Neural progenitor cell (in vitro differentiated cells): ENCODE results near the gene HUWE1.

Source experiments
- EZH2 ChIP-seq: fragments of 200-600 bp; sonication (generic); IDR thresholded peaks from 2 replicates; pipeline ENCODE4 v1.6.1; 2017; ENCODE audit warnings: antibody characterized with exemption, mild to moderate bottlenecking, moderate library complexity
- TF ChIP-seq, protein P1 (sequence below): fragments of 200-600 bp; sonication (generic); IDR thresholded peaks from 2 replicates; pipeline ENCODE4 v1.5.1; 2017; ENCODE audit warnings: antibody characterized with exemption, mild to moderate bottlenecking

DNA sequence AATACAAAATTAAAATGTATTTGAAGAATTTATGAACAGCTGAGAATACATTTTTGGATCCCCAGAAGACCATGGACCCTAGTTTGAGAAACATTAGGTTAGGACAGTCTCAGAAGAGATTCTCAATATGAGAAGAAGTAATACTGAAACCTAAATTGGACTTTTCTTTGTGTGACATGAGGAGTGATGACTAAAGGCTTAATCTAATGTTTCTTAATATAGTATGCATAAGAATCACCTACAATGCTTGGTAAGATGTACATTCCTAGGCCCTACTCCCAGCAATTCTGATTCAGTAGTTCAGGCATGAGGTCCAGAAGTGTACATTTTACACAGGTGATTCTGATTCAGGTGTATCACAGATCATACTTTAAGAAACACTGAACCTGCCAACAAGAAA lies 31.6 kb upstream of the HUWE1 start:
- TF ChIP-seq, protein P1, sequence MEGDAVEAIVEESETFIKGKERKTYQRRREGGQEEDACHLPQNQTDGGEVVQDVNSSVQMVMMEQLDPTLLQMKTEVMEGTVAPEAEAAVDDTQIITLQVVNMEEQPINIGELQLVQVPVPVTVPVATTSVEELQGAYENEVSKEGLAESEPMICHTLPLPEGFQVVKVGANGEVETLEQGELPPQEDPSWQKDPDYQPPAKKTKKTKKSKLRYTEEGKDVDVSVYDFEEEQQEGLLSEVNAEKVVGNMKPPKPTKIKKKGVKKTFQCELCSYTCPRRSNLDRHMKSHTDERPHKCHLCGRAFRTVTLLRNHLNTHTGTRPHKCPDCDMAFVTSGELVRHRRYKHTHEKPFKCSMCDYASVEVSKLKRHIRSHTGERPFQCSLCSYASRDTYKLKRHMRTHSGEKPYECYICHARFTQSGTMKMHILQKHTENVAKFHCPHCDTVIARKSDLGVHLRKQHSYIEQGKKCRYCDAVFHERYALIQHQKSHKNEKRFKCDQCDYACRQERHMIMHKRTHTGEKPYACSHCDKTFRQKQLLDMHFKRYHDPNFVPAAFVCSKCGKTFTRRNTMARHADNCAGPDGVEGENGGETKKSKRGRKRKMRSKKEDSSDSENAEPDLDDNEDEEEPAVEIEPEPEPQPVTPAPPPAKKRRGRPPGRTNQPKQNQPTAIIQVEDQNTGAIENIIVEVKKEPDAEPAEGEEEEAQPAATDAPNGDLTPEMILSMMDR: no peak
- no peak for TF ChIP-seq EZH2
